ENCODE data around the gene YKT6. TPM values are rescaled to one million over a fixed set of nuclear protein-coding genes. Genes with fewer than 3 reads are reported as not detected.

The YKT6 gene
- total and polyA plus RNA-seq, 2 experiments from 2014 or later = 59.8 to 105 TPM

GRCh38 chr7:44158873-44159631 is 41.7 kb upstream of the YKT6 start:
- TF ChIP-seq, protein P1, sequence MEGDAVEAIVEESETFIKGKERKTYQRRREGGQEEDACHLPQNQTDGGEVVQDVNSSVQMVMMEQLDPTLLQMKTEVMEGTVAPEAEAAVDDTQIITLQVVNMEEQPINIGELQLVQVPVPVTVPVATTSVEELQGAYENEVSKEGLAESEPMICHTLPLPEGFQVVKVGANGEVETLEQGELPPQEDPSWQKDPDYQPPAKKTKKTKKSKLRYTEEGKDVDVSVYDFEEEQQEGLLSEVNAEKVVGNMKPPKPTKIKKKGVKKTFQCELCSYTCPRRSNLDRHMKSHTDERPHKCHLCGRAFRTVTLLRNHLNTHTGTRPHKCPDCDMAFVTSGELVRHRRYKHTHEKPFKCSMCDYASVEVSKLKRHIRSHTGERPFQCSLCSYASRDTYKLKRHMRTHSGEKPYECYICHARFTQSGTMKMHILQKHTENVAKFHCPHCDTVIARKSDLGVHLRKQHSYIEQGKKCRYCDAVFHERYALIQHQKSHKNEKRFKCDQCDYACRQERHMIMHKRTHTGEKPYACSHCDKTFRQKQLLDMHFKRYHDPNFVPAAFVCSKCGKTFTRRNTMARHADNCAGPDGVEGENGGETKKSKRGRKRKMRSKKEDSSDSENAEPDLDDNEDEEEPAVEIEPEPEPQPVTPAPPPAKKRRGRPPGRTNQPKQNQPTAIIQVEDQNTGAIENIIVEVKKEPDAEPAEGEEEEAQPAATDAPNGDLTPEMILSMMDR (IDR thresholded peaks at IDR 0.05; ENCODE audit: low read depth, low read length) = no peak
- no peak overlapping the region for H3K27ac ChIP-seq
- H3K9me3 ChIP-seq (ENCODE audit: low read depth) = no peaks in the 10 kb centered on the region
- no peaks in the 10 kb centered on the region for H3K4me1 ChIP-seq (ENCODE audit: low read depth)
- H3K27me3 ChIP-seq = no peaks in the 10 kb centered on the region
- H3K4me3 ChIP-seq = no peak overlapping the region
- DNase-seq (ENCODE audit: low read depth in 1 of 2, low spot score in 1 of 2) = no peak
- H3K36me3 ChIP-seq = no peaks in the 10 kb centered on the region

DNA sequence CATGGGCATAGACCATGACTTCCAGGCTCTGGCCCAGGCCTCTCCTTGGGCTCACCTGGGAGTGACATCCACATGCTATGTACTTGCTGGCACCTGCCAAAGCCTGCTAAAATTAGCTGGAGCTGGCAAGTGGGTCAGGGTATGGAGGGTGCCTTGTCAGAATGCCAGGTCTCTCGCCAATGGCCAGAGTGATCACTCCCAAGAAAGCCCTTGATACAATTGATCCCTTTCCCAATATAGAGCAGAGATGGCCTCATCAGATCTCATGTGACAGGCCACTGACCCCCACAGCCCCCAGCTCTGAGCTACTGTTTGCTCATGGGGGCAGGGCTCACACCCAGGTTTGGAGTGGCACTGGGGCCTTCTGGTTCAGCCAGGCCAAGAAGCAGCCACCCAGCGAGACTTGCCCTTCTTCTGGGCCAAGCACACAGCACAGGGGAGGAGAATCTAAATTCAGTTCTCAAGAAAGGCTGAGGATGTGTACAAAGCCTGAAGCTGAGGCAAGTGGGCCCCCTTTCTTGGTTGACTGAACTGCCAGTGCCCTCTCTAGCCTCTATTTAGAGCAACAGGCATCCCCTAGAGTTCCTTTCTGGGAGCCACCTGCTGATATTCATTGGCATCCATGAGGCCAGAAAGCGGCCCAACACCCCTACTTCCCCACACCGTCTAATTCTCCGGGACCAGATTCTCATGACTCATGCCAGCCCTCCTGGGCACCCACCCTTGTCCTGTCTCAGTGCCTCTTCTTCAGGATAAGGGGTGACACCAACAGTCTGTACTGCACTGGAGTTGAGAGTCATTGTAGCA is 40.8 kb upstream of the YKT6 start:
- Histone ChIP-seq H3K4me3 (no peak overlapping the region), H3K4me1 (ENCODE audit: low read depth) (no peaks in the 10 kb centered on the region), H3K27me3 (no peaks in the 10 kb centered on the region), H3K27ac (no peak overlapping the region), H3K9me3 (ENCODE audit: low read depth) (no peaks in the 10 kb centered on the region), H3K36me3 (no peaks in the 10 kb centered on the region)
- no peak for DNase-seq (ENCODE audit: low read depth in 1 of 2, low spot score in 1 of 2)
- TF ChIP-seq, protein P1 (IDR thresholded peaks at IDR 0.05; ENCODE audit: low read depth, low read length) = no peak

DNA sequence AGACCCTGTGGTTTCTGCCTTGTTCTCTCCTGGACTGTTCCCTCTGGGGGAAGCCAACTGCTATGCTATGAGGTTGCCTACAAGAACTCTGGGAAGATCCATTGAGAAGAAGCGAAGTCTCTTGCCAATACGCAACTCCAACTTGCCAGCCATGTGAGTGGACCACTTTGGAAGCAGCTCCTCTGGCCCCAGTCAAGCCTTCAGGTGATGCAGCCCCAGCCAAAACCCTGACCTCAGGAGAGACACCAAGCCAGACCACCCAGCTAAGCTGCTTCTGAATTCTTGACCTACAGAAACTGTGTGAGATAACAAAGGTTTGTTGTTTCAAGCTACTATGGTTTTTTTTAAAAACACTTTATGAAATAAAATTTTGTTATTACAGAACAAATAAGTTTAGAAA is 39.4 kb upstream of the YKT6 start:
- H3K9me3 ChIP-seq (ENCODE audit: low read depth) = no peaks in the 10 kb centered on the region
- DNase-seq (ENCODE audit: low read depth in 1 of 2, low spot score in 1 of 2) = no peak
- no peaks in the 10 kb centered on the region for H3K36me3 ChIP-seq
- no peak overlapping the region for H3K27ac ChIP-seq
- no peaks in the 10 kb centered on the region for H3K27me3 ChIP-seq
- TF ChIP-seq, protein P1 (IDR thresholded peaks at IDR 0.05; ENCODE audit: low read depth, low read length) = no peak
- no peaks in the 10 kb centered on the region for H3K4me1 ChIP-seq (ENCODE audit: low read depth)
- no peak overlapping the region for H3K4me3 ChIP-seq

DNA sequence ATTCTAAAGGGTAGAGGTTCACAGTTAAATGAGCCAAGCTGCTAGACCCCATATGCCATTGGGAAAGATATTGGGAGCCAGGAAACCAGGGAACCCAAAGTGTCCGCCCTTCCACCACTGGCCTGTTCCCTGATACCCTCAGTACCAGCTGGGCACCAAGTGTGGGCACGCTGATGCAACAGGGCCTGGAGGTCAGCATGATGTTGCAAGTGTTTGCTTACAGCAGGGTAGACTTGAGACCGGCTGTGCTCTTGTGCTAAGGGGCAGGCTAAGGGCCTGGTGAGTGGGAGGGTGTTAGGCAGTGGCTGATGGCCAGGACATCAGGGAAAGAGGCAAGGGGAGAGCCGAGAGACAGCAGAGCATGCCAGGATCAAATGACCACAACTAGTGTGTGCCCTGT is 38.6 kb upstream of the YKT6 start:
- Histone ChIP-seq H3K9me3 (ENCODE audit: low read depth) (no peaks in the 10 kb centered on the region), H3K4me3 (no peak overlapping the region), H3K4me1 (ENCODE audit: low read depth) (no peaks in the 10 kb centered on the region), H3K27me3 (no peaks in the 10 kb centered on the region), H3K36me3 (no peaks in the 10 kb centered on the region), H3K27ac (no peak overlapping the region)
- peak in 1 of 2 donors; percentile 25 for DNase-seq (ENCODE audit: low read depth in 1 of 2, low spot score in 1 of 2)
- TF ChIP-seq, protein P1 (IDR thresholded peaks at IDR 0.05; ENCODE audit: low read depth, low read length) = no peak

DNA sequence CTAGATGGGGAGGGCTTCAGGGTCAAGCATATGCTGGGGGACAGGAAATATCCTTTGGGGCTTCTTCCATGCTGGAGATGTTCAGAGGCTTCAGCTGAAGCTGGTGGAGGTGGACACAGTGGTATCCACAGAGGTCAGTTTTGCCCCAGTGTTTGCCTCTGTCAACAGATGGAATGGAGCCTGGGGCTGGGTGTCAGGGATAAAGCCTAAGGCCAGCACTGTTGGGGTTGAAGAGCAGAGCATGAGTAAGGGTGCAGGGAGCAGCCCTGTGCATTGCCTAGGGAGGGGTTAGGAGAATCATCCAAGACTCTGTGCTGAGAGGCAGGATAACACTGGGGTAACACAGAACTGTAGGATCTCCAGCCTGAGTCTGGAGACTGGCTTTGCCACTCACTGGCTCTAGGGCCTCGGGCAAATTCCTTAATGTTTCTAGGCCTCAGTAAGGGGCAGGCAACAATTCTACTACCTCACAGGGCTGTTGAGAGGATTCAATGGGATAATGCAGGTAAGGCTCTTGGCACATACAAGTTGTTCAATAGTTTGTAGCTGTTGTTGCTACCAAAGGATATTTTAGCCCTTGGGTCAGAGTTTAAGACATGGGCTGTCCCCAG is 37.9 kb upstream of the YKT6 start:
- Histone ChIP-seq H3K9me3 (ENCODE audit: low read depth) (no peaks in the 10 kb centered on the region), H3K4me1 (ENCODE audit: low read depth) (no peaks in the 10 kb centered on the region), H3K27ac (no peak overlapping the region), H3K36me3 (no peaks in the 10 kb centered on the region), H3K4me3 (no peak overlapping the region), H3K27me3 (no peaks in the 10 kb centered on the region)
- no peak for DNase-seq (ENCODE audit: low read depth in 1 of 2, low spot score in 1 of 2)
- TF ChIP-seq, protein P1 (IDR thresholded peaks at IDR 0.05; ENCODE audit: low read depth, low read length) = no peak
